GM13976 (cell line): Measurements from ENCODE around the gene TMEM129.

Source experiments
- DNase-seq: peaks from one replicate; pipeline ENCODE4 v3.0.0; 2012; ENCODE audit warnings: low spot score
- CTCF ChIP-seq: IDR thresholded peaks from 2 replicates; pipeline ENCODE4 v1.5.1; 2012; ENCODE audit warnings: borderline replicate concordance, mild to moderate bottlenecking; ENCODE audit not compliant: insufficient read depth; ENCODE audit errors: extremely low read depth, missing control alignments, control extremely low read depth
- in situ Hi-C: fragments of 300-500 bp; cut with MboI; formaldehyde crosslinking; loops from one replicate; pipeline ENCODE4 v1.12.0; 2022; ENCODE audit warnings: low sequenced_read_pairs, mixed read lengths, inconsistent platforms; ENCODE audit not compliant: unreplicated experiment

TMEM129 gene

GRCh38 chr4:1737666-1738065 is 16.5 kb upstream of the TMEM129 start:
- no peak for DNase-seq
- in situ Hi-C loops = no loop called here
- TF ChIP-seq CTCF = no peak

- no peak for DNase-seq
- TF ChIP-seq CTCF = no peak
- in situ Hi-C loops = no loop called here
These were observed 15.7 kb upstream of the TMEM129 start for GRCh38 chr4:1736812-1737211.

GRCh38 chr4:1735215-1735614 is 14.1 kb upstream of the TMEM129 start:
- DNase-seq = no peak
- no peak for TF ChIP-seq CTCF
- in situ Hi-C loops = no loop called here

- in situ Hi-C loops = no loop called here
- DNase-seq = no peak
- TF ChIP-seq CTCF = no peak
These were observed 11.8 kb upstream of the TMEM129 start for GRCh38 chr4:1732911-1733310.

GRCh38 chr4:1731180-1731579 is 10.1 kb upstream of the TMEM129 start:
- no peak for DNase-seq
- TF ChIP-seq CTCF = no peak
- in situ Hi-C loops = no loop called here

GRCh38 chr4:1730532-1731135 is 9.5 kb upstream of the TMEM129 start:
- no peak for DNase-seq
- TF ChIP-seq CTCF = no peak
- in situ Hi-C loops = no loop called here
